Measurements from ENCODE around the gene SSH2. TPM values are rescaled to one million over a fixed set of nuclear protein-coding genes. Genes with fewer than 3 reads are reported as not detected.

The SSH2 gene
- total and polyA plus RNA-seq, 9 of the 15 experiments (the other 6 are each of a cell fraction or from before 2014, with no cell fraction given) = 3.9 to 16.1 (median 10.2) TPM

DNA sequence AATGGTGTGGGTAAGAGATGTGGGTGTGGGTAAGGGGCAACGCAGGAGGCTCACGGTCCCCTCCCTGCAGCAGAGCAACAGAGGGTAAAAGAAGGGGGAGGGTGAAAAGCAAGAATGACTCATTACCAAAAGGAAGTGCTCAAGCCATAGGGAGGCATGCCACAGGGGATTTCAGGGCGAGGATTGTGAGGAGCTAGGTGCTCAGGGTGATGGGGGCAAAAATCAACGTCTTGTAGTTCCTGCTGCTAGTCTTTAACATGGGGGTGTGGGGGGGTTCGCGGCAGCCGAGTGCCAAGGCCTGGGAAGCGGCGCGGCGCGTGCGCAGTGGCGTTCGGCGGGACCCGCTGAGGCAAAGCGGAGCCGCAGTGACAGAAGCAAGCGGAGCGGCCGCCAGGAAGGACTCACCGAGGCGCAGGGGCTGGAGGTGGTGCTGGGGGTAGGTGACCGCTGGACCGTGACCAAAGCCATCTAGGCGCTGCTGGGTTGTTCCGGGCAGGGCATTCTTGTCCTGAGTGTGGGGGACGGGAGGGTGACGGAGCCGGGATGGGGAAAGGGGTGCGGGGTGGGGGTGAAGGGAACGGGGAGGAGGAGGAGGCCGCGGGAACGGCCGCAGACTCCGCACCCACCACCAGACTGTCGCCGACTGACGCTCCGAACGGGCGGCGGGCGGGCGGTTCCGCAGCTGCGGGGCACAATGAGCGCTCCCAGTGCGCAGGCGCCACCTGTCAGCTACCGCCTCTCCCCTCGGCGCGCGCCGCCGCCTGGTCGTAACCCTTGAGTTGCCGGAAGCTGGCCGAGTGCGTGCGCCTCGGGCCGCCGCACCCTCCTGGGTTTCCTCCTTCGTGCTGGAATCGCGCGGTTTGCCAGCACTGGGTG is at the start of gene SSH2 (continued):
- TF ChIP-seq, protein P1, sequence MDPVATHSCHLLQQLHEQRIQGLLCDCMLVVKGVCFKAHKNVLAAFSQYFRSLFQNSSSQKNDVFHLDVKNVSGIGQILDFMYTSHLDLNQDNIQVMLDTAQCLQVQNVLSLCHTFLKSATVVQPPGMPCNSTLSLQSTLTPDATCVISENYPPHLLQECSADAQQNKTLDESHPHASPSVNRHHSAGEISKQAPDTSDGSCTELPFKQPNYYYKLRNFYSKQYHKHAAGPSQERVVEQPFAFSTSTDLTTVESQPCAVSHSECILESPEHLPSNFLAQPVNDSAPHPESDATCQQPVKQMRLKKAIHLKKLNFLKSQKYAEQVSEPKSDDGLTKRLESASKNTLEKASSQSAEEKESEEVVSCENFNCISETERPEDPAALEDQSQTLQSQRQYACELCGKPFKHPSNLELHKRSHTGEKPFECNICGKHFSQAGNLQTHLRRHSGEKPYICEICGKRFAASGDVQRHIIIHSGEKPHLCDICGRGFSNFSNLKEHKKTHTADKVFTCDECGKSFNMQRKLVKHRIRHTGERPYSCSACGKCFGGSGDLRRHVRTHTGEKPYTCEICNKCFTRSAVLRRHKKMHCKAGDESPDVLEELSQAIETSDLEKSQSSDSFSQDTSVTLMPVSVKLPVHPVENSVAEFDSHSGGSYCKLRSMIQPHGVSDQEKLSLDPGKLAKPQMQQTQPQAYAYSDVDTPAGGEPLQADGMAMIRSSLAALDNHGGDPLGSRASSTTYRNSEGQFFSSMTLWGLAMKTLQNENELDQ (CRISPR knock-in tag; IDR thresholded peaks at IDR 0.05; ENCODE audit: borderline replicate concordance) = no peak
- peak; percentile 90 for TF ChIP-seq DPF2 (IDR thresholded peaks at IDR 0.05)
- TF ChIP-seq ZNF77 (CRISPR knock-in tag; IDR thresholded peaks at IDR 0.05) = no peak
- TF ChIP-seq CBFA2T3 (IDR thresholded peaks at IDR 0.05) = no peak; the same call in 1 of the 2 replicates
- TF ChIP-seq CBX1 (IDR thresholded peaks at IDR 0.05; ENCODE audit: low read depth) = no peak; the same call in 1 of the 2 replicates
- TF ChIP-seq ZNF717 (CRISPR knock-in tag; IDR thresholded peaks at IDR 0.05) = no peak
- TF ChIP-seq ZNF282 (CRISPR knock-in tag; IDR thresholded peaks at IDR 0.05) = no peak
- TF ChIP-seq NCOA6 (IDR thresholded peaks at IDR 0.05) = no peak
- peak; percentile 88 for TF ChIP-seq CTBP1 (IDR thresholded peaks at IDR 0.05; ENCODE audit: borderline replicate concordance)
- peak; percentile 9 to 16; a peak in 1 of 4 replicates for TF ChIP-seq MAZ (CRISPR knock-in tag; conservative IDR thresholded peaks at IDR 0.05 in 1 of 2, IDR thresholded peaks at IDR 0.05 in 1 of 2)
- TF ChIP-seq MCM7 (IDR thresholded peaks at IDR 0.05) = peak in 1 of 2 experiments; percentile 57; a peak in 1 of 4 replicates
- no peak for TF ChIP-seq FOXJ2 (tag; IDR thresholded peaks at IDR 0.05)
- no peak for TF ChIP-seq NR4A1 (CRISPR knock-in tag; IDR thresholded peaks at IDR 0.05)
- TF ChIP-seq NR4A1 (tag; IDR thresholded peaks at IDR 0.05) = no peak
- no peak for TF ChIP-seq ZNF12 (CRISPR knock-in tag; IDR thresholded peaks at IDR 0.05)
- TF ChIP-seq MXI1 (IDR thresholded peaks at IDR 0.05; ENCODE audit: low read depth, low read length) = no peak; the same call in 1 of the 2 replicates
- TF ChIP-seq STAG1 (CRISPR knock-in tag; IDR thresholded peaks at IDR 0.05; ENCODE audit: borderline replicate concordance) = no peak
- no peak for TF ChIP-seq KLF16 (IDR thresholded peaks at IDR 0.05)
- TF ChIP-seq SMAD4 (CRISPR knock-in tag; conservative IDR thresholded peaks at IDR 0.05) = no peak; the same call in 1 of the 2 replicates
- TF ChIP-seq ZNF217 (CRISPR knock-in tag; IDR thresholded peaks at IDR 0.05) = no peak
- TF ChIP-seq ZNF830 (CRISPR knock-in tag; IDR thresholded peaks at IDR 0.05) = no peak
- TF ChIP-seq, protein P2, sequence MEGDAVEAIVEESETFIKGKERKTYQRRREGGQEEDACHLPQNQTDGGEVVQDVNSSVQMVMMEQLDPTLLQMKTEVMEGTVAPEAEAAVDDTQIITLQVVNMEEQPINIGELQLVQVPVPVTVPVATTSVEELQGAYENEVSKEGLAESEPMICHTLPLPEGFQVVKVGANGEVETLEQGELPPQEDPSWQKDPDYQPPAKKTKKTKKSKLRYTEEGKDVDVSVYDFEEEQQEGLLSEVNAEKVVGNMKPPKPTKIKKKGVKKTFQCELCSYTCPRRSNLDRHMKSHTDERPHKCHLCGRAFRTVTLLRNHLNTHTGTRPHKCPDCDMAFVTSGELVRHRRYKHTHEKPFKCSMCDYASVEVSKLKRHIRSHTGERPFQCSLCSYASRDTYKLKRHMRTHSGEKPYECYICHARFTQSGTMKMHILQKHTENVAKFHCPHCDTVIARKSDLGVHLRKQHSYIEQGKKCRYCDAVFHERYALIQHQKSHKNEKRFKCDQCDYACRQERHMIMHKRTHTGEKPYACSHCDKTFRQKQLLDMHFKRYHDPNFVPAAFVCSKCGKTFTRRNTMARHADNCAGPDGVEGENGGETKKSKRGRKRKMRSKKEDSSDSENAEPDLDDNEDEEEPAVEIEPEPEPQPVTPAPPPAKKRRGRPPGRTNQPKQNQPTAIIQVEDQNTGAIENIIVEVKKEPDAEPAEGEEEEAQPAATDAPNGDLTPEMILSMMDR (IDR thresholded peaks at IDR 0.05 in 2 of 3, conservative IDR thresholded peaks at IDR 0.05 in 1 of 3; ENCODE audit: insufficient read depth in 2 of 3, low read depth in 1 of 3, low read length in 3 of 3) = peak in 2 of 3 experiments; percentile 9 to 12; a peak in 1 of 6 replicates
- no peak for TF ChIP-seq CEBPB (tag; IDR thresholded peaks at IDR 0.05)
- TF ChIP-seq, protein P3, sequence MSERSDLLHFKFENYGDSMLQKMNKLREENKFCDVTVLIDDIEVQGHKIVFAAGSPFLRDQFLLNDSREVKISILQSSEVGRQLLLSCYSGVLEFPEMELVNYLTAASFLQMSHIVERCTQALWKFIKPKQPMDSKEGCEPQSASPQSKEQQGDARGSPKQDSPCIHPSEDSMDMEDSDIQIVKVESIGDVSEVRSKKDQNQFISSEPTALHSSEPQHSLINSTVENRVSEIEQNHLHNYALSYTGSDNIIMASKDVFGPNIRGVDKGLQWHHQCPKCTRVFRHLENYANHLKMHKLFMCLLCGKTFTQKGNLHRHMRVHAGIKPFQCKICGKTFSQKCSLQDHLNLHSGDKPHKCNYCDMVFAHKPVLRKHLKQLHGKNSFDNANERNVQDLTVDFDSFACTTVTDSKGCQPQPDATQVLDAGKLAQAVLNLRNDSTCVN (CRISPR knock-in tag; IDR thresholded peaks at IDR 0.05) = no peak
- TF ChIP-seq HDAC8 (tag; IDR thresholded peaks at IDR 0.05) = no peak
- no peak for TF ChIP-seq RBM17 (IDR thresholded peaks at IDR 0.05; ENCODE audit: borderline replicate concordance, low read depth, low read length)
